LoVo (cell line): ENCODE measurements around the gene LGR4.
A peak's percentile ranks its signal among the peaks of the same experiment; 100 is the strongest.

Source experiments
- DNase-seq: peaks from one replicate; pipeline ENCODE4 v3.0.0-alpha.2; 2016; ENCODE audit warnings: low spot score

Gene LGR4

GRCh38 chr11:27485930-27486773 lies 13.6 kb upstream of the LGR4 start:
- peak; percentile 67 for DNase-seq

DNA sequence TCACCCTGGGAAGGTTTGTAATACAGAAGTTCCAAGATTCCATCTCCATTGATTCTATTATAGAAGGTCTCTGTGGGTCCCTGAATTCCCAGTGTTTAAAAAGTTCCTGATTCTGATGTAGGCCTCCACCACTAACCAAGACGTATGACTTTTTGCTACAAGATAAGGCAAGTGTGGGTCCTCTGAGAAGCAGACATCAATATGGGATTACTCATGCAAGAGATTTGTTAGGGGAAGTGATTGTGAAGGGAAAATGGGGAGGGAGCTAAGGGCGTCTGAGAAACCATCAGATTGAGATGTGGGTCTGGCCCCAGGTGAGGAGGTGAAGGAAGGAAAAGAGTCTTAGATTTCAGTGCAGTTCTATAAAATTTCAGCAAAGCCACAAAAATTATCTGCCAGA lies 10.2 kb upstream of the LGR4 start:
- DNase-seq = no peak

- no peak for DNase-seq
Measured at GRCh38 chr11:27481992-27482391, 9.4 kb upstream of the LGR4 start.

DNA sequence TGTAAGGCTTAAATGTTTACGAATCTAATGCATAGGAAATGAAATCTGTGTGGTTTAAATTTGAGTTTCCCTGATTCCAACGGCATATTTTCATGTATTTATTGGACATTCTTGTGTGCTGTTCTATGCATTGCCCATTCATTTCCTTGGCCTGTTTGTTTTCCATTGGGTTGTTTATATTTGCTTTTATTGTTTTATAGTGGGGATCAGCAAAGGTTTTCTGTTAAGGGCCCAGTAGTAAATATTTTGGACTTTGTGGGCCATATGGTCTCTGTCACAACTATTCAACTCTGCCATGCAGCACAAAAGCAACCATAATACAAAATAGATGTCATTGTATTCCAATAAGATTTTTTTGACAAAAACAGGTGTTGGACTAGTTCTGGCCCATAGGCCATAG lies 5.2 kb upstream of the LGR4 start:
- DNase-seq = no peak

GRCh38 chr11:27477243-27477642 lies 4.7 kb upstream of the LGR4 start:
- DNase-seq = no peak

GRCh38 chr11:27475622-27476021 lies 3.0 kb upstream of the LGR4 start:
- DNase-seq = no peak

DNA sequence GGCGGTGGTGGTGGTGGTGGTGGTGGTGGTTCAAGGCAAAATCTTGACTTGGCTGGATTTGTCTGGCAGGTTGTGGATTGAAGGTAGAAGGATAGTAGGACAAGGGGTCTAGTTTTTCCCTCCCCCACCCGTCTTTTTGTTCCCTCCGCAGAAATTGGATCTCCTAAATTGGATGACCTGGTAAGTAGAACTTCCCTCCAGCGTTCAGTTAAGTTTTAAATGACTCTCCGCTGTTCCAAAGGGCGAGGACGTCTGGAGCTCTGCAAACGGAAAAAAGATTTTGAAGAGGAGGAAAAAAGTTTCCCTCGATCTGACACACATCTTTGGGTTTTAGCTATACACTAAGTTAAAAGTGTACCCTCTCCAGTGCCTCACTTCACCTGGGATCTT lies 422 bp upstream of the LGR4 start:
- DNase-seq = no peak

GRCh38 chr11:27471589-27472397 lies 797 bp downstream of the LGR4 start:
- peak; percentile 43 for DNase-seq

DNA sequence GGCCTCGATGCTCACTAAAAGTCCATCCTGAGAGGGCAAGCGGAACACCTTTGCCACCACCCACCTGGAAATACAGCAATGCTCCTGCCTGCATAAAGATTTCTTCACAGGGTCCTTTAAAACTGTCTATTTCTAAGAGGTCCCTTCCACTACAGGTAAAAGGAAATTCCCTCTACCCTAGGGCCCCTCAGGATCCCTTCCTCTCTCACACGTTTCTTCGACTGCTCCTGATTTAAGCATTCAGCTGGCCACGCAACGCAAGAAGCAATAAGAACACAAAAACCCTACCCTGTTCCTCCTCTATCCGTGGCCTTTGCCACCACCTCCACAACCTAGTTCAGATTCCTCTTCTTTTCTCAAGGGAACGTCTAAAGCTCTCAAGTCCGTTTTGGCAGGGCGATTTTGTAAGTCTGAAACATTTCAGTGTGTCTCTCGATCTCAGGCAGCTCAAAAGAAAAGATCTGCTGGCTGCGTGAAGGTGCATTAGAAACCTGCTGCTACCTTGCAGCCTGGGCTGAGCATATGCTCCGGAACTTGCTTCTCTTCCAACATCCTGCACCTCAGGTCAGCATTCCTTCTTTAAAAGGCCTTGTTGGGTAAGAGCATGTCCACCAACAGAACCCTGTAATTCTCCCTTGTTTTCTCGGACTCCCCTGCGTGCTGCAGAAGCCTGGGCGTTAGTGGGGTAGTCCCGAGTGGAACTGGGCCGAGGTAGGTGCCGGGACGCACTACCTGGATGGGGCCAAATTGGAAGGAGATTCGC lies 1.6 kb downstream of the LGR4 start:
- no peak for DNase-seq

DNA sequence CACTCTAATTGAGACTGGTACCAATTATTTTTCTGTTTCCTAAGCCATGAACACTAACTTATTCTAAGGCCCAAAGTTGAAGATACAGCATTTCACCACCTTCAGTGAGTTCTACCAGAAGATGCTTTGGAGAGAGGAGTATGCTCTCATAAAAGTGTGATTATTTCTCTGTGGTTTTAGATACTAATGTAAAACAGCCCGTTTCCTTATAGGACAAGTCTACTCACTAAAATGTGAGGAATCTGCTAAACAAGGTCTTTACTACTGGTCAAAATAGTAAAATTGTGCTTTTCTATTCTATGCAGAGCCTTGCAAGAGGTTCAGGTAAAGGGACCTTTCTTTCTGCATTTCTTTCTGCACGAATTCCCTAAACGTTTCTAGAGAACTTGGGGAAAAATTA lies 2.4 kb downstream of the LGR4 start:
- no peak for DNase-seq

DNA sequence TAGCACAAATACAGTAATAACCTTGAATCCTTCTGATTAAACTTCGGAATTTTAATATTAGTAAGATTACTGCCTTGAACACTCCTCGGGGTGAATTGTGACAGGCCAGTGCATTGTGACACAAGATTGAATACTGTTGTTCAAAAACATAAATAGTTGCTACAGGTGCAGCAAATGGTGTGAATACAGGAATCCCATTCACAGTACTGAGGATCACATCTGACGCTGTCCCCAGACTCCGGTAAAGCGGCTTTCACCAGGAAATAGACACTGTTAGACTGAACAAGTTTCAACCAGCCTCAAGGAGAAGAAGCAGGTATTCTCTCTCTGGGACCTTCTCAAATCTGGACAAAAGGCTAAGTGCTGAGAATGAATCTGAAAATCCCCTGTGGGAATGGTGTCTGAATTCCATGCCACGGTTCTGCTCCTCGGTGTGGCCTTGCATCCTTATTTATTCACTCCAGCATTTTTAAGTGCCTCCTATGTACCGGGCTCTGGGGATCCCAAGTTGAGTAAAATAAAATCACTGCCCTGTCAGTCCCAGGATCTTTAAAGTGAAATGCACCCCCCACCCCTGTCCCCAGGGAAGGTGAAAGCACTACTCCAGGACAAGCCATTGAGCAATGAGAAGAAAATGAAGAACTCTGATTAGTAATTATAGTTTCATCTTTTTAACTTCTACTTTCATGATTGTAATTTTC lies 3.4 kb downstream of the LGR4 start:
- DNase-seq = no peak

GRCh38 chr11:27468209-27468994 lies 4.2 kb downstream of the LGR4 start:
- peak; percentile 57 for DNase-seq

GRCh38 chr11:27467181-27467913 lies 5.2 kb downstream of the LGR4 start:
- DNase-seq = peak; percentile 72

- DNase-seq = no peak
Measured at GRCh38 chr11:27466363-27466762, 6.2 kb downstream of the LGR4 start.

GRCh38 chr11:27465629-27466028 lies 7.0 kb downstream of the LGR4 start:
- no peak for DNase-seq

DNA sequence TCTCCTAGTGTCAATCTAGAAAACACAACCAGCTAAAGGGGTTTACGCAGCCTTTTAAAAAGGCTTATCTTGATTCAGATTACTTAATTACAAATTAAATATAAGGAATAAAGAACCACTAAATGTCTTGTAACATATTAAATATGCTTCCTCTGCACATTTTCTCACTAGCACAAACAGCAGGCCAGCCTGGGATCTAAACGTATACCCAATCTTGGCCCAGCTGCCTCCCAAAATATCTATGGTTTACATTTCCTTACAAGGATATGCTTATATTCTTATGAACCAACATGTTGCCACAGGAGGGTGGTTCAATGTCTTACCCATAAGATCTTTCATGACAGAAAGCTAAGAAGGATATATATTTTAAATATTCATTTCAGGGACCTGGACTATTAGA lies 7.7 kb downstream of the LGR4 start:
- no peak for DNase-seq

- DNase-seq = peak; percentile 84
Measured at GRCh38 chr11:27464289-27464696, 8.3 kb downstream of the LGR4 start.

DNA sequence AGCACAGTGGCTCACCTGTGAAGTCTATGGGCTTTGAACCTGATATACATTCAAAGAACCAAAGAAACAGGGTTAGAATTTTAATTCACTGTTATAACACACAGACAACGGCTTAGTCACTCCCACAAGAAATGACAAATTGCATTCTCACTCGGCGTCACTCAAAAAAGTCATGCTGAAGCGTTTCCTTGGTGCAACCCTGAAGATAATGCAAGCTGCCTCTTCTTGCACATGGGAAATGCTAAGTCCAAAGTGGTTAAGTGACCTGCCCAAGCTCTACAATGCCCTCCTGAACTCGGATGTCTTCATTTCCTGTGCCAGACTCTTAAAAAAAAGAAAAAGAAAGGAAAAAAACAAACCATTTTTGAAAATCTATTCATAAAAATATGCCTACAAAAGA lies 10.0 kb downstream of the LGR4 start:
- DNase-seq = no peak

GRCh38 chr11:27460158-27460978 lies 12.2 kb downstream of the LGR4 start:
- DNase-seq = no peak

DNA sequence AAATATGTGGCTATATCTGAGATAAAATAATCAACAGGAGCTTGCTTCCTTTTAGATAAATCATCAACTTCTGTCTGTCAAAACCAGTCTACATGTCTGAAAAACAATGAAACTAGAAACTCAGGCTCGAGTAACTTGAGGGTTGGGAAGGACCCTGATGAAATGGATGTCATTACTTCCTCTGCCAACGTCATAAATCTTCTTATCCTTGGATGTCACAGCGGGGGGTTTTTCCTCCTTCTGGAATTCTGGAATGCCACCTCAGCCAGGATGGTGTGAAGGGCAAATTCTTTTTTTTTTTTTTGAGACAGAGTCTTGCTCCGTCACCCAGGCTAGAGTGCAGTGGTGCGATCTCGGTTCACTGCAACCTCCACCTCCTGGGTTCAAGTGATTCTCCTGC lies 13.4 kb downstream of the LGR4 start:
- DNase-seq = peak; percentile 52
